GM19395 (cell line): ENCODE measurements around the gene ZFP69.
A peak's percentile ranks its signal among the peaks of the same experiment; 100 is the strongest.

Experiments used
- ATAC-seq: cut with Tn5 transposase; IDR thresholded peaks from one replicate; pipeline ENCODE4 v1.9.1; 2021; ENCODE audit warnings: mild to moderate bottlenecking, moderate library complexity; ENCODE audit not compliant: unreplicated experiment

ZFP69 gene

GRCh38 chr1:40508375-40509341 lies 31.6 kb downstream of the ZFP69 start, which contains the start of gene EXO5:
Gene EXO5, plus strand, starts transcription at chr1:40508767. Its CDS starts 5,778 bp downstream, at chr1:40514545.
- peak; percentile 91 for ATAC-seq

DNA sequence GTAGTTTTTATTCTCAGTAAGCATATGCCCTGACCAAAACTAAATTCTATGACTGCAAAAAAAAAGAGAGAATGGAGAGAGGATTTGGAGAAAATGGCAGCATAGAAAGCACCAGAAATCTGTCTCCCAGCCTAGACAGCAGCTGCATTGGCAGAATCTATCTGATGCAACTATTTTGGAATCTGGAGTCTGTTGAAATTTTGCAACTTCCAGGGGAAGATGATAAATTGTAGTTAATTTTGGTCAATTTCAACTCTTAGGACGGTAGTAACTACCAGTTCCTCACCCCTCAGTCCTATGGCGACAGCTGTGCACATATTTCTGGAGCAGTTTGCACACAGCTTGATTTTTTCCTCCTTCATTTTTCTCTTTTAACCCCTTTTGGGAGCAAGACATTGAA lies 42.4 kb downstream of the ZFP69 start:
- ATAC-seq: no peak

GRCh38 chr1:40530735-40531380 lies 53.8 kb downstream of the ZFP69 start:
- peak; percentile 12 for ATAC-seq

GRCh38 chr1:40531381-40532061 lies 54.4 kb downstream of the ZFP69 start, which contains the start of gene ZNF684:
Gene ZNF684, plus strand, starts transcription at chr1:40531637. Its CDS starts 1,530 bp downstream, at chr1:40533167.
- ATAC-seq: peak; percentile 89

- ATAC-seq: no peak
Measured at GRCh38 chr1:40532062-40532389, 54.9 kb downstream of the ZFP69 start.

DNA sequence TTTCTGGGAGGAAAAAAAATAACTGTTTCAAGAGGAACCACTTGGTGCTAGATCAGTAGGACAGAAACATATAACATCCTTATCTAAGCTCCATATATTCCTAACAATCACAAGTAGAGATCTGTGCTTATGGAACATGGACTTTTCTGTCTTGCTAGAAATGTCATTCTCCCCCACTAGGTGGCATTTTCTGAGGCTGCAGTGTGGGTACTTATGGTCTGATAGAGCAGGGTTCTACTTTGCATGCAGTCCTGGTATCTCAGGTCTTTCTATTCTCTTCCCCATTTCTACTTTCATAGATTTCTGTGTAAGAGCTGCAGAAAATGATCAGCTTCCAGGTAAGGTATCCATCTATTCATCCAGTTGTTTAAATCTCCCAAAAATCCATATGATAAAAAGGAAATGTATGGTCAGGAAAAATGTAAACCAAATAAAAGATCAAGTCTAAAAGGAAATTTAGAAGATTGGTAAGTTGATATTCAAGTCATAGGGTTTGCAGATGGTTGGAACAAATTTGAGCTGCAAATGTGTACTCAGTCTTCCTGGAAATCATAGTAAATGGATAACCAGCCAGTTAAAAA lies 55.8 kb downstream of the ZFP69 start:
- no peak for ATAC-seq

GRCh38 chr1:40534589-40534988 lies 57.5 kb downstream of the ZFP69 start:
- ATAC-seq: no peak

DNA sequence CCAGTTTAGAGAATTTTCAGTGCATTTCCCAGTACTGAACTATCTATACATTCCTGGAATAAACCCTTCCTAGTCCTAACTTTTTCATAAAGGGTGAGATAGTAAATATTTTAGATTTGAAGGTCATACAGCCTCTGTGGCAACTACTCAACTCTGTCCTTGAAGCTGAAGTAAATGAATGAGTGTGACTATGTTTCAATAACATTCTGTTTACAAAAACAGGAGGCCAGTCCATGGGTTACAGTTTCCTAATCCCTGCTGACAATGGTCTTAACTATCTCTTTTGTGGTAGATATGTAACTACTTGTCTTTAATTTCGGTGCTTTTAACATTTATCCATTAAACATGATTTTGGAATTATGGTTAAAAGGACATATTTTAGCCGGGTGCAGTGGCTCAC lies 58.6 kb downstream of the ZFP69 start:
- no peak for ATAC-seq

- ATAC-seq: no peak
Measured at GRCh38 chr1:40539338-40539737, 62.2 kb downstream of the ZFP69 start.
